NCI-H1092 treated with DMSO at 0.1 percent for 48 hours (cell line): ENCODE results near the gene CLEC3B.
A peak's percentile ranks its signal among the peaks of the same experiment; 100 is the strongest.
"Not testable (repeated sequence)": the region's sequence is repeated elsewhere in the genome, so short reads cannot be mapped to it uniquely, and the experiment has no call there.

Experiments
- DNase-seq: peaks from one replicate; lab custom pipeline; 2025; lab: John Stamatoyannopoulos, UW

The CLEC3B gene

DNA sequence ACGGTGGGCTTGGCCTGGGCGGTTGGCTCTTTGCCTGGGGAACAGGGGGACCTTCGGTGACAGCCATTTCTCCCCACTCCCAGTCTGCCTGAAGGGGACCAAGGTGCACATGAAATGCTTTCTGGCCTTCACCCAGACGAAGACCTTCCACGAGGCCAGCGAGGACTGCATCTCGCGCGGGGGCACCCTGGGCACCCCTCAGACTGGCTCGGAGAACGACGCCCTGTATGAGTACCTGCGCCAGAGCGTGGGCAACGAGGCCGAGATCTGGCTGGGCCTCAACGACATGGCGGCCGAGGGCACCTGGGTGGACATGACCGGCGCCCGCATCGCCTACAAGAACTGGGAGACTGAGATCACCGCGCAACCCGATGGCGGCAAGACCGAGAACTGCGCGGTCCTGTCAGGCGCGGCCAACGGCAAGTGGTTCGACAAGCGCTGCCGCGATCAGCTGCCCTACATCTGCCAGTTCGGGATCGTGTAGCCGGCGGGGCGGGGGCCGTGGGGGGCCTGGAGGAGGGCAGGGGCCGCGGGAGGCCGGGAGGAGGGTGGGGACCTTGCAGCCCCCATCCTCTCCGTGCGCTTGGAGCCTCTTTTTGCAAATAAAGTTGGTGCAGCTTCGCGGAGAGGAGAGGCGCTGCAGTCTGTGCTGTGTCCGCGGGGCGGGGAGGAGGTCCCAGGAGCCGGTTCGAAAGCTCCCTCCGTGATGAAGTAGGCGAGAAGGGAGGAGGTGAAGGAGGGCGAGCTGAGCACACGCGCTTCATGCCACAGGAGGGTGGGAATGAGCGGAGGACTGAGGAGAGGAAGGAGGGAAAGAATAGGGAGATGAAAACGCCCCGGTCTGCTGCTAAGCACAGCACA, 9.6 kb downstream of the CLEC3B start:
- DNase-seq, result no peak

DNA sequence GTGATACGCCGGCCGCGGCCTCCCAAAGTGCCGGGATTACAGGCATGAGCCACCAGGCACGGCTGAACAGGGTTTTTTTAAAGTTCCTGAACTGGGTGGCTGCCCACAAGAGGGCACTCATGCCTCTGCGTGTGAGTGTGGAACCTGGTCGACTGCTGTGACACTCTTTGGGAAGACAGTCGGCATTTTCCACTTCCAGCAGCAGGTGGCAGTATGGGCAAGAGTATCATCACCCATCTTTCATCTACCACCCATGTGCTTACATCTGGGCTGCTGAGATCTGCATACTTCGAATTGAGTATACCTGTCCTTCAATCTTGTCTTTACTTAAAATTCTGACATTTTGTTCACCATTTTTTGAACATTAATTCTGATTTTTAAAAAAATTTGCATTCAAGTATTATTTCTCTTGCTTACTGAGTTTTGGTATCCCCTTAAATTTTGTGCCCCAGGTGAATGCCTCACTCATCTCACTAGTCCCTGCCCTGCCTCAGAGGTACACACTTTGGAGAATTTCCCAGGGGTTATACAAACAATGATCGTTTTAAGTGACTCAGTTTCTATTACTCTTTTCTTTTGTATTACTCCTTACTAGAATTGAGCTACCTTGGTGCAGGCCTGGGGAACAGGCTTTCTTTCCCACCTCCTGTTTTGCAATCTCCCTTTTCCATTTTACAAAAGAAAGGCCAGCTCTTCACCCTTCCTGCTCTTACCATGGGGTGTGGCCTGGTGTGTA, 11.8 kb downstream of the CLEC3B start:
- peak; percentile 89 for DNase-seq

DNA sequence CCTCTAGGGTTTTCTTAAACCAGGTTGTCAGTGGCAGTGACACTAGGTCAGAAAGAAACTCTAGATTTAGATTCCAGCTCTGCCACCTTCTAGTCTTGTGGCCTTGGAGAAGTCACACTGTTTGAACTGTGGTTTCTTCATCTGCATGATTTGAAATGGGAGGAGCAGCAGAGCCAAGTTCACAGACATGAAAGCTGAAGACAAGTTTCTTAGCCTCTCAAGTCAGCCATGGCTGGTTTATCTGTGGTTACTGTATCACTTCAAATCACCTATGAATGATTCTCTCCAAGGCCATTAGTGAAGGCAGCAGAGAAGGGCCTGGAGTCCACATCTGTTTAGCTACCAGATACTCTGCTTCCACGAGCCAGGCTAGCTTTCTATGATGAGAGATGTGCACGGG, 15.6 kb downstream of the CLEC3B start:
- DNase-seq, result no peak

DNA sequence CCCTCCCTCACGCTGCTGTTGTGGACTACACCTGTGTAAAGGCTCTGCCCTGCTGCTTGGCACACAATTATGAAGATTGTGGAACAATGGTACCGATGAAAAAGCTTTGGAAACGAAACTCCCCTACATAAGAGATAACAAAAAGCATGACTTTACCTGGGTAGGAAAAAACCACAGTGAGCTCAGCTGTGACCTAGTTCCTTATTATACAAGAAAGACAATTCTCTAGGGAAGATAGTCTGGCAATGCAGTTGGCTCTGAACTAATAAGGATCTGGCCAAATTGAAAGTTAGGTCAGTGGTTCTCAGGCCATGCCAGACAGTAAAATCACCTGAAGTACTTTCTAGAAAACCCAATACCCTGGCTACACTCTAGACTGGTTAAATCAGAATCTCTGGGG, 16.1 kb downstream of the CLEC3B start:
- no peak for DNase-seq

DNA sequence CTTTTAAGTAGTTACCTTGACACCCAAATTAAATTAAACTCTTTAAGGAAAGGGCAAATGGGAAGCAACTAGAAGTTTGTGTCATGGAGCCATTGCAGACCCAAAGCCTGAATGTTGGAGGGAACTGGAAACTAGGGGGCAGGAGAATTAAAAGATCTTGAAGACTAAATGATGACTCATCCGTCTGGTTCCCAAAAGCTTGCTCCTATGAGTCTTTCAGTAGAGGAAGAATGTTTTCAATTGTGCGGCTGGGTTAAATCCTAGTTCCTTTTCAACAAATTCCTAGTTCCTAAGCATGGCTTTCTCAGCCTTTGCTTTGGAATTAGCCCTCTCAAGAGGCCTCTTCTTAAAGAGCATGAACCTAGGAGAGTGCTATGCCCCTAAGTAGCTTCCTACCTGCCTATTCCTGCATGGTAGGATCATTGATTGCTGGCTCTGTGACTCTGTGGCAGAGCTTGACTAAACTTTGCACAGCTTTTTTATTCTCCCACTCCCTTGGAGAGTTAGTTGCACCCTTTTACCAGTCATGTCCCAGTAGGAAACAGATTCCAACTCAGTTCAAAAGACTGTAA, 17.7 kb downstream of the CLEC3B start:
- DNase-seq, result no peak

DNA sequence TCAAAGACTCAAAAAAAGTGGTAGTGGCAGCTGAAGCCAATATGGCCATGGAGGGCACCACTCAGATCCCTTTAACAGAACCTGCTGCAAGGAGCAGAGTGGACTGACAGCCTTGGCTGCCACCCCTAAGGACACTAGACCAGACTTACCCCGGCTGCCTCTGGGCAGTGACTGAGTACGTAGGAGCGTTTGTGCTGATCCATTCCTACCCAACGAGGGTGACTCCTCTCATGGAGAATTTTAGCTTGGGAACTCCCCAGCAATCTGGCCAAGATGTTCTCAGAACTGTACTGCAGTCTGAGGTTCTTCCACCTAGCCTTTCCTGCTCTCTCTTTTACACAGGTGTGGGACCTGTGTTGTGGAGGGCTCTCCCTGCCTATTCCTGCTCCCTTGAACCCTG, 22.1 kb downstream of the CLEC3B start:
- DNase-seq, result no peak

DNA sequence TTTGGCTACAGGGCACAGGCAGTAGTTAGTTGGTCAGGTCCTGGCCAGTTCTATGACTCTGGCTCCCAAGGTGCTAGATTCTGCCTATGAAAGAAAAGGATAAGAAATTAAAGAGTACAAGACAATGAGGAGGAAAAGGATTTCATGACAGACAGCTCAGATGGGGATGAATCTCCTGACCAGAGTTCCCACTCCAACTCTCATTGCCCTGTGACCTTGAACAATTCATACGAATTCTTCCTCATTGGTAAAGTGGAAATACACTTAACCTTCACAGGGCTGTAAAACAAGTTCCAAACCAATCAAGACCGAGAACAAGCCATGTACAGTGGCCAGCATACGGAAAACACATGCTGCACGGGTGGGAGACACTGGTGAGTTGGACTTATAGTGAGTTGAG, 23.7 kb downstream of the CLEC3B start:
- DNase-seq, result no peak

DNA sequence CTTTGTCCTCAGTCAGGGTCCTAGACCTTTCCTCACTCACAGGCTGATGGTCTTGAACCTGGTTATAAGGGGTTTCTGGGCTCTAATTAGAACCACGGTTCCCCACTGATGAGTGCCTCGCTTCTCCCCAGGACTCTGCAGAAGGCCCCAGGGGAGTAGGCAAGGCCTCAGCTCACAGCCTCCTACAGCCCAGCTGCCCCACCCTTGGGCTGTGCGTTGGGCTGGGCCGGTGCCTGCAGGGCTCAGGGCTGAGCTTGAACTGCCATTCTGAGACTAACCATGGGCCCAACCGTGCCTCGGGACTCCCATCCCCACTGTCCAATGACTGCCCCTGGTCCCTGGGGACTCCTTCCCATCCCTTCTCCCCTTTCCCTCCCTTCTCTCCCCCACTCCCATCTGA, 25.6 kb downstream of the CLEC3B start:
- no peak for DNase-seq

DNA sequence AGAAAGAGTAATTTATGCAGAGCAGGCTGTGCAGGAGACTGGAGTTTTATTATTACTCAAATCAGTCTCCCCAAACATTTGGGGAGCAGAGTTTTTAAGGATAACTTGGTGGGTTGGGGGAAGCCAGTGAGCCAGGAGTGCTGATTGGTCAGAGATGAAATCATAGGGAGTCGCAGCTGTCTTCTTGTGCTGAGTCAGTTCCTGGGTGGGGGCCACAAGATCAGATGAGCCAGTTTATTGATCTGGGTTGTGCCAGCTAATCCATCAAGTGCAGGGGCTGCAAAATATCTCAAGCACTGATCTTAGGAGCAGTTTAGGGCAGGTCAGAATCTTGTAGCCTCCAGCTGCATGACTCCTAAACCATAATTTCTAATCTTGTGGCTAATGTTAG, 27.7 kb downstream of the CLEC3B start:
- not testable (repeated sequence) for DNase-seq

DNA sequence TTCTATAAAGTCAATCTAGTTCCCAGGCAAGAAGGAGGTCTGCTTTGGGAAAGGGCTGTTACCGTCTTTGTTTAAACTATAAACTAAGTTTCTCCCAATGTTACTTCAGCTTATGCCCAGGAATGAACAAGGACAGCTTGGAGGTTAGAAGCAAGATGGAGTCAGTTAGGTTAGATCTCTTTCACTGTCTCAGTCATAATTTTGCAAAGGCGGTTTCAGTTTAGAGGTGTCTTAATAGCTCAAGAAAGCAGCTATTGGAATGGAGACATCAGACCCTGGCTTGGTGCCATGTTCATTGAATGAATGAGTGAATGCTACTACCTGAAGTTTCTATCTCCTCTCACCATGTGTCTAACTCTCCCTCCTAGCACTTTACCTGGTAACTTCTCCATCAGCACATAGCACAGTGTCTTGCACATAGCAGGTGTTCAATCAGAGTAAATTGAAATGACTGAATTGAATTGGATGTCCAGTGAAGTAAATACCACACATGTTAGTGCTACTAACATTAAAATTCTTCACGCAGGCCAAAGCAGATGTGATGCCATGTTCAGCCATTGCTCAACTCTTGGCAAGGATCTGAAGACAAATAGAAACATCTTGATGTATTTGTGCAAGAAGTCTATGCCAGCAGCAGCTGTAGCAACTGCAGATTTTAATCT, 28.2 kb downstream of the CLEC3B start:
- no peak for DNase-seq

DNA sequence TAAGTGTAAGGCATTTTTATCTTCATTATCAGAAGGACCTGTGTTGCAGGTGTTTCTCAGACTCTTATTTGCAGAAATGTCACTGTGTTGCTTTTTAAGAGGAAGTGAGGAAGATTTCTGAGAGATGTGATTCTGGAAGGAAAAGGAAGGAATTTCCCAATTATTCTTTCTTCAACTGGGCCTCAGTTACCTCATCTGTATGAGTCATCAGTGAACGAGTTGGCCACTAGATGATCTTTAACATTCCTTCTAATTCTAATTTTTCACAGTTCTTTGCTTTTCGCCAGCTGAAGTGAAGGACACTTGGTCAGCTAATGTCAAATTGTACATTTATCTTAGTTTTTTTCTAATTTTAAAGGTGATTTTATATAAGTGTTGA, 28.9 kb downstream of the CLEC3B start:
- no peak for DNase-seq

DNA sequence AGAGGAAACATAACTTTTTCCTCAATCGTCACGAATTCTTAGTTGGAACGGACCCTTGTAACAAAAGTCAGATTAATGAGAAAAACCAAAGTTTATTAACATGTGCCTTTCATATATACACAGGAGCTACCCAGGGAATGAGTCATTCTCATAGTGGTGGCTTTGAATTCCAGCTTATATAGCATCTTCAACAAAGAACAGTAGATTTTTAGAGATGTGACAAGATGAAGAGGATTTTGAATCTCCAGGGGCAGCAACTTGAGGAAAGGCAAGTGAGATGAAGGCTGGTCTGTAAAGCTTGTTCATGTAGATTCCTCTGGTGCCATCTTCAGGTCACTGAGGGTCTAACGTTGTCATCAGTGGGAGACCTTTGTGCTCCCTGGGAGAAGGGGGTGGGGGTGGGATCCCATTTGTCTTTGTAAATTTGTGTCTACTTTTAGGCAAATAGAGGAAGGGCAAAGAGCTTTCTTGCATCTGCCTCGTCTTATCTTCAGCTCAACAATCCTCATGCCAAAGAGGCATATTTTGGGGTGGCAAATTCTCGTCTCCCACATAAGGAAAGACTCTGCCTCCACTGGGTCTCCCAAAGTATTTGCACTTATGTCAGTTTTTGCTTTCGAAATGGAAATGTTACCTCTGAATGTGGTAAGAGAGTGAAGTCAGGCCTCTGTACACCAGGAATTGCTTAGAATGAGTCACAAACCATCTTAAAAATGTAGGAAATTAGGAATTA, 29.5 kb downstream of the CLEC3B start:
- DNase-seq, result no peak

DNA sequence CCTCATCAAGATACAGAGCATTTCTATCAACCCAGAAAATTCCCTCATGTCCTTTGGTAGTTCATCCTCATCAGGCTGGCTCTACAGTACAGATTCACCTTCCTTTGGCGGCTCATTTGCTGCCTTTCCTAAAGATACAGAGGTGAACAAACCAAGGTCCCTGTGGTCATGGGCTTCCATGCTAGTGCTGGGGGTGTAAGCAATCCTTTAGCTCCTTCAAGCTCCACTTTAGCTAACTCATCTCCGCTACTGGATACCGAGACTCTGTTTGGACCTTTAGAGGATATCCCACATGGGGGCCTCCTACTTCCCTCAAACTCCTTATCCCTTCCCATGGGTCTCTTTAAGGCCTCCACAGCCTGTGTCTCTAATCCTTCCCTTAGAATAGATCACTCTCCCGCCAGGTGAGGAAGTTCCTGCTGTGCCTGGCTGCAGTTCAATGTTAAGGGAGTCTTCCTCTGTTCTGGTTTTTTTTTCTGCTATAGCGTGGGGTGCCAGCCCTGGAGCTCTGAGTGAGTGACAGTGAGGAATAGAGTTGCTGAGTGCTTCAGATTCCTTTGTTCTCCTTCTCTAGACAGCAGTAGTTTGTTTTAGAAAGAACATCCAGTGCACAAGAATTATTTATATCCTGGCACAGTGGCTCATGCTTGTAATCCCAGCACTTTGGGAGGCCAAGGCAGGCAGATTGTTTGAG, 30.7 kb downstream of the CLEC3B start:
- DNase-seq, result no peak

DNA sequence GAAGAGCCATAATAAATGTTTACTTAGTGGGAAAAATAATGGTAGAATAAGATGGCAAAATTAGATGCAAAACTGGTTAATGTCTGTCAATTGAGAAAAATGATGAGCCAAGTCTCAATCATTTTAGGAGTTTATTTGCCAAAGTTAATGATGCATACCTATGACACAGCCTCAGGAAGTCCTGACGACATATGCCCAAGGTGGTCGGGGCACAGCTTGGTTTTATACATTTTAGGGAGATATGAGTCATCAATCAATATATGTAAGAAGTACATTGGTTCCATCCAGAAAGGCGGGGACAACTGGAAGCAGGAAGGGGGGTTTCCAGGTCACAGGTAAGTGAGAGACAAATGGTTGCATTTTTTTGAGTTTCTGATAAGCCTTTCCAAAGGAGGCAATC, 31.5 kb downstream of the CLEC3B start:
- DNase-seq, result no peak

DNA sequence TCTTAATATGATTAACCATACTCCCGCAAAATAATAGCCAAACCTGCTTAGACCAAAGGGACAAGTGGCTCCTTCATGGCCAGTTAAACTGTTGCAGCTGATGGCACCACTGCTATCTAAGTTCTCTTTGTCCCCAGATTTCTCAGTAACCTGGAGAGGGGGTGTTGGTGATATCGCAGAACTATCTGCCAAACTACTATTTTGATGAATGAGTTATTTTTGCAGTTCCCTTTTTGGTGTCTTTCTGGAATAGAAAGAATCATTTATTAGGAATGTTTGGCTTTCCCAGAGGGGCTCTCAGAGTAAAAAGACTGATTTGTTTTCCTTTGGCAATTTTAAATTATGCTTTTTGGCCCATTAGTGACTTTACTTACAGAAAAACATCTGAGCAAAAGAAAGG, 33.0 kb downstream of the CLEC3B start:
- no peak for DNase-seq

DNA sequence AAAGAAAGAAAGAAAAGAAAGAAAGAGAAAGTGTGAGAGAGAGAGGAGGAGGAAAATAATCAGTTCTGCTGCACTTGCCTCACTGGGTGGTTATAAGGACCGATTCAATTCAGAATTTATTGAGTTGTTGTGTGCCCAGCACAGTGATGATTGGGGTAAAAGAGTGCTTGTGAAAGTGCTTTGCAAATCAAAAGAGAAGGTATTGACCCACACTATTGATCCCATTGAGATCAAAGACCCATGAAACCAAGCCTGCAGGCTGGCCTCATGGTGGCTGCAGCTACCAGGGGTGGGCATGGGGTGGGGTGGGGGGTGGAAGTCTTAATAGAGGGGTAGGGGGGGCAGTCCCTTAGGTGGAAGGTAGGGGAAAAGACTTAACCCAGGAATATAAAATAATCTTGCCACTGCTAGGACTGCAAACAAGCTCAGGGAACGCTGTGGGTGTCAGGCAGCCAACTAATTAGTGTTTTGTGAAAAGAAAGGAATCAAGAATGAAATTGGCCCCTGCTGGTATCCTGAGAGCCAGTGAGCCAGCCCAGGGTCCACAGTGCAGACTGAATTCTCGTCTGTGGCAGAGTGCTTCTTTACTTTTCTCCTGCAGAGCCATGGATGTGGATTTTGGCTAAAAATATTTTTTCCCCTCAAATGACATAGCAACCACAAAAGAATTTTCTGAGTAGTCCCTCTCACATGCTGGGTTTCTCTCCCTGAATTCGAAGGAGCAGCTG, 34.2 kb downstream of the CLEC3B start:
- no peak for DNase-seq

DNA sequence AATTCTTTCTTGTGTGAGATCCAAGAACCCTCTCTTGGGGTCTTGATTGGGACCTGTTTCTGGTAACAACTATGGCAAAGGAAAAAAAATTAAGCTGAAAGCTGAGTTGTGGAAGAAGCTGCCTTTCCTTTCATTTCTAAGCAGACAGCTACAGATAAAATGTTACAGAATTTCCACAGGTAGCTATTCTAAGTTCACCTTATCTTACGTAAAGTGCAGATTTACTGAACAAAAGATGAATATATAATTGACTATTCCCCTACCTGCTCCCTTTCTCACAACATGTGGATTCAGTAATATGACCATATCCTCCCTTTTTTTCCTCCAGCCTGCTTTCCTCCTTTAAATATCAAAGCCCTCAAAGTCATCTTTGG, 36.6 kb downstream of the CLEC3B start:
- no peak for DNase-seq

DNA sequence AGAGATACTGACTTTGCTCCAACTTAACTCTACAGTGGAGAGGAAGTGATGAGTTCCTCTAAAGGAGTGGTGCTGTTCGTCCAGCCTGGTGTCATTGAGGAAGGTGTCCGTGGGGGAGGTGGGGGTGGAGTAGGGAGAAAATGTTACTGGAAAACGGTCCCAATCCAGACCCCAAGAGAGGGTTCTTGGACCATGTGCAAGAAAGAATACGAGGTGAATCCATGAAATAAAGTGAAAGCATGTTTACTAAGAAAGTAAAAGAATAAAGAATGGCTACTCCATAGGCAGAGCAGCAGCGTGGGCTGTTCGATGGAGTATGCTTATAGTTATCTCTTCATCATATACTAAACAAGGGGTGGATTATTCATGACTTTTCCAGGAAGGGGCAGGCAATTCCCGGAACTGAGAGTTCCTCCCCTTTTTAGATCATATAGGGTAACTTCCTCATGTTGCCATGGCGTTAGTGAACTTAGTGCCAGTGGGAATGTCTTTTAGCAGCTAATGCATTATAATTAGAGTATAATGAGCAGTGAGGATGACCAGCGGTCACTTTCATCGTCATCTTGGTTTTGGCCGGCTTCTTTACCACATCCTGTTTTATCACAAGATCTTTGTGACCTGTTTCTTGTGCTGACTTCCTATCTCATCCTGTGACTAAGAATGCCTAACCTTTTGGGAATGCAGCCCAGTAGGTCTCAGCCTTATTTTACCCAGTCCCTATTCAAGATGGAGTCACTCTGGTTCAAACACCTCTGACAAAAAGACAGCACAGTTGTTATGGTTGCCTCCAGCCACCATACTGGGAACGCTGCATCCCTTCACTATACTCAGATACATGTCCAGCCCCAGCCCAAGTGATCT, 38.6 kb downstream of the CLEC3B start:
- no peak for DNase-seq

DNA sequence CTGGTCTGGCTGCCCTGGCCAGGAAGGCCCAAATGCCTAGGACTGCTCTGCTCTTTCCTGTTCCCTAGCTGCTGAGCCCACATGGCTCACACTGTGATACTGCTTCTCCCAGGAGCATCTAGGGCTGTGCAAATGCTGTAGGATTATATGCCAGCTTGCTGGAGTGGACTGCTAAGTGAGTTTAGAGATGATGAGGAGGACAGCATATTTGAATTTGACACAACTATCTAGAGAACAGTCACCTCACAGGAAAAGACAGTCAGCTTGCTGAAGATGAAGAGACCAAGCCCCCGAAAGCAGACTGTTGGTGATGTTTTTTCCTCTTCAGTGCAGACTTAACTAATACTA, 39.2 kb downstream of the CLEC3B start:
- DNase-seq, result no peak
